Endothelial cell of umbilical vein (primary cell): Measurements from ENCODE around the gene LIM2.
A peak's percentile ranks its signal among the peaks of the same experiment; 100 is the strongest.

Source experiments
- EZH2 ChIP-seq: IDR thresholded peaks from 2 replicates; pipeline ENCODE4 v1.6.1; 2012; ENCODE audit warnings: borderline replicate concordance, low read depth, mild to moderate bottlenecking, moderate library complexity, low read length, inconsistent platforms; ENCODE audit not compliant: severe bottlenecking
- FOS ChIP-seq: IDR thresholded peaks from 2 replicates; pipeline ENCODE4 v1.6.1; 2011; ENCODE audit warnings: mild to moderate bottlenecking, low read length, moderate library complexity, borderline replicate concordance; ENCODE audit not compliant: insufficient read depth
- JUN ChIP-seq: IDR thresholded peaks from 2 replicates; pipeline ENCODE4 v1.6.1; 2011; ENCODE audit warnings: borderline replicate concordance, low read depth; ENCODE audit not compliant: insufficient read length, insufficient read depth
- POLR2A ChIP-seq: IDR thresholded peaks from 2 replicates; pipeline ENCODE4 v1.6.1; 2012; ENCODE audit warnings: low read depth, mild to moderate bottlenecking, control low read depth, low read length
- POLR2AphosphoS5 ChIP-seq: IDR thresholded peaks from 2 replicates; pipeline ENCODE4 v1.6.1; 2012; ENCODE audit warnings: low read depth, mild to moderate bottlenecking, control low read depth, low read length, moderate library complexity; ENCODE audit not compliant: insufficient read depth
- TF ChIP-seq, protein P1 (sequence below), 2 donors: IDR thresholded peaks; 1 replicate in 1 of 2; 2 replicates in 1 of 2; pipeline ENCODE4 v1.5.1; 2011; ENCODE audit warnings: low read length in 2 of 2, mild to moderate bottlenecking in 2 of 2, moderate library complexity in 2 of 2, control low read depth in 1 of 2, inconsistent platforms in 1 of 2, low read depth in 1 of 2; ENCODE audit not compliant: insufficient read depth in 1 of 2; ENCODE audit errors: extremely low read depth in 1 of 2
- TF ChIP-seq, protein P2 (sequence below): IDR thresholded peaks from 2 replicates; pipeline ENCODE4 v1.6.1; 2011; ENCODE audit not compliant: insufficient read depth, insufficient read length

GRCh38 chr19:51366389-51367254 lies 21.2 kb downstream of the LIM2 start:
- peak; percentile 89 for TF ChIP-seq POLR2A
- TF ChIP-seq, protein P1, sequence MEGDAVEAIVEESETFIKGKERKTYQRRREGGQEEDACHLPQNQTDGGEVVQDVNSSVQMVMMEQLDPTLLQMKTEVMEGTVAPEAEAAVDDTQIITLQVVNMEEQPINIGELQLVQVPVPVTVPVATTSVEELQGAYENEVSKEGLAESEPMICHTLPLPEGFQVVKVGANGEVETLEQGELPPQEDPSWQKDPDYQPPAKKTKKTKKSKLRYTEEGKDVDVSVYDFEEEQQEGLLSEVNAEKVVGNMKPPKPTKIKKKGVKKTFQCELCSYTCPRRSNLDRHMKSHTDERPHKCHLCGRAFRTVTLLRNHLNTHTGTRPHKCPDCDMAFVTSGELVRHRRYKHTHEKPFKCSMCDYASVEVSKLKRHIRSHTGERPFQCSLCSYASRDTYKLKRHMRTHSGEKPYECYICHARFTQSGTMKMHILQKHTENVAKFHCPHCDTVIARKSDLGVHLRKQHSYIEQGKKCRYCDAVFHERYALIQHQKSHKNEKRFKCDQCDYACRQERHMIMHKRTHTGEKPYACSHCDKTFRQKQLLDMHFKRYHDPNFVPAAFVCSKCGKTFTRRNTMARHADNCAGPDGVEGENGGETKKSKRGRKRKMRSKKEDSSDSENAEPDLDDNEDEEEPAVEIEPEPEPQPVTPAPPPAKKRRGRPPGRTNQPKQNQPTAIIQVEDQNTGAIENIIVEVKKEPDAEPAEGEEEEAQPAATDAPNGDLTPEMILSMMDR (IDR thresholded peaks at IDR 0.05; ENCODE audit: extremely low read depth in 1 of 2, insufficient read depth in 1 of 2, low read depth in 1 of 2, low read length in 2 of 2): no peak
- TF ChIP-seq EZH2: no peak
- TF ChIP-seq POLR2AphosphoS5: peak; percentile 42
- TF ChIP-seq JUN: no peak
- TF ChIP-seq, protein P2, sequence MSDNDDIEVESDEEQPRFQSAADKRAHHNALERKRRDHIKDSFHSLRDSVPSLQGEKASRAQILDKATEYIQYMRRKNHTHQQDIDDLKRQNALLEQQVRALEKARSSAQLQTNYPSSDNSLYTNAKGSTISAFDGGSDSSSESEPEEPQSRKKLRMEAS: no peak
- no peak for TF ChIP-seq FOS
